GM12801 (cell line): ENCODE data around the gene TSPAN14.

ENCODE experiments used
- TF ChIP-seq, protein P1 (sequence below): IDR thresholded peaks from one replicate; pipeline ENCODE4 v1.5.1; 2011; ENCODE audit warnings: control low read depth; ENCODE audit not compliant: insufficient read length; ENCODE audit errors: extremely low read depth

Gene TSPAN14

DNA sequence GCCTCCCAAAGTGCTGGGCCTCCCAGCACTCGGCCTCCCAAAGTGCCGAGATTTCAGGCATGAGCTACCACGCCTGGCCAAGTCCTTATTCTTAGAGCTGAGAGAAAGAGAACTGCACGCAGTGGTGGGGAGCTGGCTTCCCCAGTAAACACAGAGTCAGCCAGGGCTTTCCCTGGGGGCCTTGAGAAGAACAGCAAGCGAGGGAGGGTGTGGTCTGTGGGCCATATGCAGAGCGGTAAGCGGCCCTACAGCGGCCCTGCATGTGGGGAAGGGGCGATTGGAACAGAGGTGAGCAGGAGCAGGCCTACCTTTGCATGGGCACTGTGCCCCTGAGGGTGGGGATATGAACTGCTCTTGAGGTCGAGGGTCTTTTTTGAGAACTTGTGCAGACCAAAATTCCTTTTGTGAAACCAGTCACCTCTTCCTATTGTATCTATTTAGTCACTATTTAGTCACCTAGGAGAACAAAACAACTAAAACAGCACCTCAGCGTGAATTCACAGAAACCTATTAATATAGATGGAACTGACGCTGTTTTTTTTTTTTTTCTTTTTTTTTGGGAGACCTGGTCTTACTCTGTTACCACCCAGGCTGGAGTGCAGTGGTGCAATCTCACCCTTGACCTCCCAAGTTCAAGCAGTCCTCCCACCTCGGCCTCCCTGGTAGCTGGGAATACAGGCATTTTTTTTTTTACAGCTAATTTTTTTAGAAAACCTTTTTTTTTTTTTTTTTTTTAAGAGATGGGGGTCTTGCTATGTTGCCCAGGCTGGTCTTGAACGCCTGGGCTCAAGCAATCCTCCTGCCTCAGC is 46.7 kb downstream of the TSPAN14 start:
- TF ChIP-seq, protein P1, sequence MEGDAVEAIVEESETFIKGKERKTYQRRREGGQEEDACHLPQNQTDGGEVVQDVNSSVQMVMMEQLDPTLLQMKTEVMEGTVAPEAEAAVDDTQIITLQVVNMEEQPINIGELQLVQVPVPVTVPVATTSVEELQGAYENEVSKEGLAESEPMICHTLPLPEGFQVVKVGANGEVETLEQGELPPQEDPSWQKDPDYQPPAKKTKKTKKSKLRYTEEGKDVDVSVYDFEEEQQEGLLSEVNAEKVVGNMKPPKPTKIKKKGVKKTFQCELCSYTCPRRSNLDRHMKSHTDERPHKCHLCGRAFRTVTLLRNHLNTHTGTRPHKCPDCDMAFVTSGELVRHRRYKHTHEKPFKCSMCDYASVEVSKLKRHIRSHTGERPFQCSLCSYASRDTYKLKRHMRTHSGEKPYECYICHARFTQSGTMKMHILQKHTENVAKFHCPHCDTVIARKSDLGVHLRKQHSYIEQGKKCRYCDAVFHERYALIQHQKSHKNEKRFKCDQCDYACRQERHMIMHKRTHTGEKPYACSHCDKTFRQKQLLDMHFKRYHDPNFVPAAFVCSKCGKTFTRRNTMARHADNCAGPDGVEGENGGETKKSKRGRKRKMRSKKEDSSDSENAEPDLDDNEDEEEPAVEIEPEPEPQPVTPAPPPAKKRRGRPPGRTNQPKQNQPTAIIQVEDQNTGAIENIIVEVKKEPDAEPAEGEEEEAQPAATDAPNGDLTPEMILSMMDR: no peak

DNA sequence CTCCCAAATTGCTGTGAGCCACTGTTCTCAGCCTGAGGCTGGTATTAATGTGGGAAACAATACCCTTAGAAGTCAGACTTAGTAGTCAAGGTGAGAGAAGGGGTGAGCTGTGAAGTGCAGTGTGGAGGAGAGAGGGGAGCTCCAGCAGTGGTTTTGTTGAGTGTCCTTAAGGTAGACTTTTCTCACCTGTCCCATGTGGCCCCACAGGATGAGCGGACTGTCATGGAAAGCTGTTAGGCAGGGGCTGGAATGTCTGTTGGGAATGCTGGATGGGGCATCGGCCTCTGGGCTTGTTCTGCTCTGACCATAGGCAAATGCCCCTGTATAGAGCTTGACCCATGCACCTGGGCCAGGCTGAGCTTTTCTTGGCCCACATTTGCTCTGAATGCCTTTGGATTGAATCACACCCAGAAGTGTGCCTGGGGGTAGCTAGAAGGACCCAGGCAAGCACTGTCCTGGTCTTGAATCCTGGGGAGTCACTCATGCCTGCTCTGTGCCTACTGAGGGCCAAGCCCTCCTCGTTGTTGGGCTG is 47.3 kb downstream of the TSPAN14 start:
- TF ChIP-seq, protein P1: no peak

DNA sequence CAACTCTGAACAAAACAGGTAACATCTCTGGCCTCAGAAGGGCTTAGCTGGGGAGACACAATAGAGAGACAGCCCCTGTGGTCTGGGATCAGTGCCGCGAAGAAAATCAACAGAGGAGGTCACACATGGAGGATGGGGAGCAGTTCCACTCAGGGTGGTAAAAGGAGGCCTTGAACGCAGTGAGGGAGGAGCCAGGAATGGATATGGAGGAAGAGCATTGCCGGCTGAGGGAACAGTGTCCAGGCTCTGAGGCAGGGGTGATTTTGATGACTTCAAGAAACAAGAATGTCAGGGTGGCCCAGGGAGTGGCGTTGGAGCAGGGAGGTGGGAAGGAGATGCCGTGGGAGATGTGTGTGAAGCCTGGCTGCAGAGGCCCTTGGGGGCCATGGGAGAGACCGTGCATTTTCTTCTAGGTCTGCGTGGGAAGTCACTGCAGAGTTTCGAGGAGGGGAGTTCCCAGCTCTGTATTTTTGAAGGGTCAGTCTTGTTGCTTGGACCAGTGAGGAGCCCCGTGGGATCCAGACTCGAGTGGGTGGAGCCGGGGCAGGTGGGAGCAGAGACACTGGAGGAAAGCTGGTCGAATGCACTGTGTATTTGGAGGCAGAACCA is 47.9 kb downstream of the TSPAN14 start:
- TF ChIP-seq, protein P1: no peak

DNA sequence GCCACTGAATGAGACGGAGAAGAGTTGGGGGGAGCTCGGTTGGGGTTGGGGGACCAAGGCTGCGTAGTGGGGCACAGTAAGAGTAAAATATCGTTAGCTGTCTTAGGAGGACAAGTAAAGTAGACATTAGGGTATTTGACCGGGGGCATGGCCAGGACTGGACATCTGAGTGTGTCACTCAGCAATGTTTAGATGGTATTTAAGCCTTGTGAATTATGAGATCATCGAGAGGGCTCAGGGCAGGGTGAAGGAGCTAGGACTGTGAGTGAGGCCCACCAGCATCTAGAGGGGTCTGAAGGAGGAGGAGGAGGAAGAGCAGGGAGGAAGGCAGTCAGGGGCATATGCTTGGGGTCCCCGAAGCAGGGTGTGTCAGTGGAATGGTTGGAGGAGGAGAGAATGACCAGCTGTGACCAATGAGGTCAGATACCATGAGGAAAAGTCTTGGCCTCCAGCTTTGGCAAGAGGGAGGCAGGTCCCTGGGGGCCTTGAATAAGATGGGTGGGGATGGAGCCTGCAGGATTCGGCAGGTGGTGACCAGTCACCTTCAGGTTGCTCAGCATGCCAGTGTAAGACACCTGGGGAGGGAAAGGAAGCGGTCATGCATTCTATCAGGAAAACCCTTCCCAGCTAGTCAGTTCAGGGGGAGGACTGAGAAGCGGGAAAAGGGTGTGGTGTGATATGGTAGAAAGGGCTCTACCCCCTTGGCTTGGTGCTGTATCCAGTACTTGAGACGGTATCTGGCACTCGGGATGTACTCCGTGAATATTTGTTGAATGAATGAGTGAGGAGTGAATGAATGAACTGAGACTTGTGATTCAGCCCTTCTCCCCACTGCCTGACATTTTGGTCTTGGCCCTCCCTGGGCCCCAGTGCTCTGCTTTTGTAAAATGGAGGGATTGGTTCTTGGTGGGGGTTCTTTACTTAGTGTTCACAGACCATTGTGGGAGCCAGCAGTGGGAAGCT is 48.8 kb downstream of the TSPAN14 start:
- TF ChIP-seq, protein P1: no peak

- TF ChIP-seq, protein P1: no peak
Observed at GRCh38 chr10:80503584-80504157, 49.6 kb downstream of the TSPAN14 start.

- TF ChIP-seq, protein P1: no peak
Observed at GRCh38 chr10:80504158-80504811, 50.2 kb downstream of the TSPAN14 start.
